Hematopoietic multipotent progenitor cell treated with erythropoietin and hydrocortisone succinate and interleukin-3 and kit ligand, for 15 days (in vitro differentiated cells): ENCODE results near the gene CLEC14A.

Source experiments
- DNase-seq: peaks from one replicate; pipeline ENCODE4 v3.0.0-alpha.2; 2015; ENCODE audit warnings: low spot score

Gene CLEC14A, protein sequence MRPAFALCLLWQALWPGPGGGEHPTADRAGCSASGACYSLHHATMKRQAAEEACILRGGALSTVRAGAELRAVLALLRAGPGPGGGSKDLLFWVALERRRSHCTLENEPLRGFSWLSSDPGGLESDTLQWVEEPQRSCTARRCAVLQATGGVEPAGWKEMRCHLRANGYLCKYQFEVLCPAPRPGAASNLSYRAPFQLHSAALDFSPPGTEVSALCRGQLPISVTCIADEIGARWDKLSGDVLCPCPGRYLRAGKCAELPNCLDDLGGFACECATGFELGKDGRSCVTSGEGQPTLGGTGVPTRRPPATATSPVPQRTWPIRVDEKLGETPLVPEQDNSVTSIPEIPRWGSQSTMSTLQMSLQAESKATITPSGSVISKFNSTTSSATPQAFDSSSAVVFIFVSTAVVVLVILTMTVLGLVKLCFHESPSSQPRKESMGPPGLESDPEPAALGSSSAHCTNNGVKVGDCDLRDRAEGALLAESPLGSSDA

DNA sequence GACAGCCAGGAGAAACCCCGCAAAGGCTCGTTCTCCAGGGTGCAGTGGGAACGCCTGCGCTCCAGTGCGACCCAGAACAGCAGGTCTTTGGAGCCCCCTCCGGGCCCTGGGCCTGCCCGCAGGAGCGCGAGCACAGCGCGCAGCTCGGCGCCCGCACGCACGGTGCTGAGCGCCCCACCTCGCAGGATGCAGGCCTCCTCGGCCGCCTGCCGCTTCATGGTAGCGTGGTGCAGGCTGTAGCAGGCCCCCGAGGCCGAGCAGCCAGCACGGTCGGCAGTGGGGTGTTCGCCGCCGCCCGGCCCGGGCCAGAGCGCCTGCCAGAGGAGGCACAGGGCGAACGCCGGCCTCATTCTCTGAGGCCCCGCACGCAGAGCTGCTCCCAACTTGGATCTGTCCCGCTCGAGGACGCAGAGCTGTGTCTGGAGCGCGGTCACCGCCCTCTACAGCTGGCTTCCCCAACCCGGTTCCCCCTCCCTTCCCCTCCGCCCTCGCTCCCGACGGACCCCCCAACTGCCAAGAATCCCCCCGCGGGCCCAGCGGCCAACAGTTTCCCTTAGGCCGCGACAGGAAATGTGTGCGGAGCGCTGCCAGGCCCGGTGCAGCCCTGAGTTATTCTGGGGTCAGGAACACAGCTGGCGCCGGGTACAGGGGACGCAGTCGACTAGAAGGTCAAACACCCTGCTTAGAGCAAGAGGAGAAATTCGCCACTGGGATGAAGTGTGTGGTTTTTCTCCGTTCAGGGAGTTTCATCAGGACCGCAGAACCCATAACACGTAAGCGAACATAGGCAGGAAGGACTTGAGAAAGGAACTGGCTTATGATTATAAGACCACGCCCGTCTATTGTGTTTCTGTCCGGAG, at the start of gene CLEC14A:
CLEC14A (minus strand) TSS at position 421 of the 860 bp plus-strand sequence; CDS start at position 350, 71 bp downstream.
- no peak for DNase-seq

DNA sequence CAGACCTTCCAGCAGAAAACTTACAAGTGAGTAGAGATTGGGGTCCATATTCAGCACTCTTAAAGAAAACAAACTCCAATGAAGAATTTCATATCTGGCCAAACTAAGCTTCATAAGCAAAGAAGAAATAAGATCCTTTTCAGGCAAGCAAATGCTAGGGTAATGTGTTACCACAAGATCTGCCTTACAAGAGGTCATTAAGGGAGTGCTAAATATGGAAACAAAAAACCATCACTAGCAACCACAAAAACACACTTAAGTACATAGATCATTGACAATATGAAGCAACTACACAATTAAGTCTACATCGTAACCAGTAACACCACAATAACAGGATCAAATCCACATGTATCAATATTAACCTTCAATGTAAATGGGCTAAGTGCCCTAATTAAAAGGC, 47.1 kb upstream of the CLEC14A start:
- DNase-seq: no peak

DNA sequence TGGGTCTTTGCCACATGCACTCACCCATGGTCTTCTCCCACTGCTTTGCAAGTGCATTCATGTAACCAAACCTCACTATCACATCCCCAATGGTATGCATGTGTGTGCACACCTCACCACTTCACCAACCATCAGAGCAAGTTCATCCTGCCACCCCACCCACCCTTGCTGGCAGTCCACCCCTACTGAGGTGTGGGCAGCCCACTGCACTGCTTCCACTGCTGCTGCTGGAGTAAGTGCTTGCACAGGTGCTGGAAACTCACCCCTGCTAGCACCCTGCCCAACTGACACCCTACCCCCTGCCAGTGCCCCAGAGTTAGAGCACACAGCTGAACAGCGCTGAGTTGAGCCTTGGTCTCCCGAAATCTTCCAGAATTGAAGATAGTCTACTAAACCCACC, 46.1 kb upstream of the CLEC14A start:
- DNase-seq: no peak

DNA sequence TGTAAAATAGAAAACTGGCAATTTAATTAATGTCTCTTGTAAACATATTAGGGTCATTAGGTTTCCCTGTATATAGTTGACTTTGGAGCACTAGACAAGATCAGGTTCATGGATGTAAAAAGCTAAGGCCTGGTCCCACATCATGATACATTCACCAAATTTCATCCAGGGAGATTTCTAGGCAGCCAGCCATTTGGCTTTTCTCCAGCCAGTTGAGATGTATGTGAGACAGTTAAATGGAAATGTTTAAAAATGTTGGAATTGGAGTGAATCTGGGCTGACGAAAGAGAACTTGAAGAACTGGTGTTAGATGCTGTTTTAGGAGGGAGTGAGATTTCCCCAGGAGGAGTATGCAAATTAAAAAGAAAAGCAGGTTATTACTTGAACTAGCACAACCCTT, 41.8 kb upstream of the CLEC14A start:
- DNase-seq: no peak

DNA sequence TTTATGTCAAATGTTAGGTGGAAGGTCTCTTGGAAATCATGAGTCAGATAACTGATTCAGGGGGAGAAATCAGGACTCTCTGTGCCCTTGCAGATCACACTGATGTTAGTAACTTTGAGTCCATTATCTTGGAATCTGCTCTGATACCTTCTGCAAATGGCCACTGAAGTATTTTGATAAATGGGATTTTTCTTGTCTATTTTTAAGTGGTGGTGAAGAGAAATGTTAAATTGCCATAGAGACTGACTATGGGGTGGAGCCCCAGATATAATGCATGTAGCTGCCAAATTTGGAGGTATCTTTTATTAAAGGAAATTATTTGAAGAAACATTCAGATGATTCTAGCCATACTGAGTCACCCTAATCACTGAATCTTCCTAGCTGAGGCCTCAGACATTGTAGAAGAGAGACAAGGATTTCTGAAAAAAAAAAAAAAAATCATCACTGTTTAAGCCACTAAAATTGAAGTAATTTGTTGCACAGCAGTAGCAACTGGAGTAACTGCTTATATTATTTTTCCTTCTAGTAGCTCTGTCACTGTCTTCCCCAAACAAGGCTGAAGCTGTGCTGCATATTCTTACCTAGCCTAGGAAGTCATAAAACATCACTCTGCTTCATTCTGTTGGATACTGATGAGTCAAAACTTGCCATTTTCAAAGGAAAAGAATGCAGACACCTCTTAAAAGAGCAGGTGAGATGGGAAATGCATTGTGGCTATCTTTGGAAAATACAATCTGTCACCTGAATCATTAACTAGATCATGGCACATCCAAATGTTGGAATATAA, 36.0 kb upstream of the CLEC14A start:
- no peak for DNase-seq

DNA sequence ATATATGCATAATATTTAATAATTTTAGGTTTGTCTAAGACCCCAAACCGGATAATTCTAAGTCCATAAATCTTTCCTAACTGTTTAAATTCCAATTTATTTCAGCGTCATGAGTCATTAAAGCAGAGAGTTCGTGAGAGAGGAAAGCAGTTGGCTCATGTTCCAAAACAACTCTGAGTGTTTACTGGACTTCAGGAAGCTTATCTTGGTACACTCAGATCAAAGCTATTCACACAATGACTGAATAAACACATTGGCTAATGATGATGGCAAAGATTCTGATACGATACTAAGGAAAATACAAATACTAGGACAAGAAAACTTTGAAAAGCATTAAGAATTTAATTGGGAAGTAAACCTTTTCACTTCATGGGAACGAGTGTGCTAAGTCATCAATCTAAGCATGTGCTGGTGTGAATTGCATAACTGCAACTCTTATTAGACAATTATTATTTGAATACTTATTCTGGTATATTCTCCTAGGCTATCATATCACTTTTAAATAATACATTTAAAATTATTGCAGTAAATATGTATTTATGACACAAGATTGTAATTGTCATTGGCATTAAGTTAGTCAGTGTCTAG, 34.8 kb upstream of the CLEC14A start:
- no peak for DNase-seq

DNA sequence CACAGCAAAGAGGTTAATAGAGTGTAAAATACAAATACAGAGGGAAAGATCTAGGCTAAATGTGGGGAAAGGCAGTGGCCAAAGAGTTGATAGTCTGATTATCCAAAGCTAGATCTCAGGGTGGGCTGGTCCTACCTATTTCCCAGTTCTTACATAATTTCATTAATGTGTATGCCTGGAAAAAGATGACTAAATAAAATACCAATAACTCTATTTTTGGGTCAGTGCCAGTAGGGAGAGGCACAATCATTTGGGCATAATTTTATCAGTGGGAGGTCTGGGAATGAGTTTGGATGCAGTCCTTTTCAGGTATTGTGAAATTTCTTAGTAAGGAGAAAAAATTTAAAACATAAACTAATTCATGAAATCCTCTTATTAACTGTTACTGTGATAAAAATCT, 30.6 kb upstream of the CLEC14A start:
- DNase-seq: no peak

DNA sequence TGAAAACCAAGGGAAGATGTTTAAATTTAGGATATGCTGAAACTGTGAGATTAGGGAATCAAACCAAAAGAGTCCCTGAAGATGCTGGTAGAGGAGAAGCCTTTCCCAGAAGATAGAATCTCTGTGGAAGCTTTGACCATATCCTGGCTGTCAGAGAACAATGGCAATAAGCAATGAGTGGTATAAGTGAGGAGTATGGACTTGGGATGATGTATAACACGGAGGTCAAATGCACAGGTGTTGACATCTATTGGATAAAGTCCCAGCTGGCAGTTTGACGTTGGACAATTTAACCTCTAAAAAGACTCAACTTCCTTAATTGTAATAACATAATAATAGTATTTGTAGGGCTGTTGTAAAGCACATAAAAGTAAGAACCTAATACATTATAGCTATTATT, 30.1 kb upstream of the CLEC14A start:
- no peak for DNase-seq

DNA sequence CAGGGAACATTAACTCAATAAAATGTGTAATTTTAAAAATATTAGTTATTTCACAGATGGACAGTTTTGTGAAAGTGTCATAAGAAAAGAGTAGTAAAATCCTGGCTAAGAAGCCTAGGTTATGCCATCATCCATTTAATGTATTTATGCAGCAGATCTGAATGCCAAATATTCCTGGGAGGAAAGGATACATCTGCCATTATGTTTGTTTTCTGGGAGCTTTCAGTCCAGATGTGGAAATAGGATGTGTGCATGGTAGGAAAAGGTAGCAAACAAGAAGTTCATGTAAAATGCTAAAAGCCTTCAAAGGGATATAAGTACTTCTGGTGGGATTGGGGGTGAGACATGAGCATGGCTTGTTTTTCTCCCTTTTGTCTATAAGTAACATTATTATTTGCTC, 27.0 kb upstream of the CLEC14A start:
- no peak for DNase-seq

DNA sequence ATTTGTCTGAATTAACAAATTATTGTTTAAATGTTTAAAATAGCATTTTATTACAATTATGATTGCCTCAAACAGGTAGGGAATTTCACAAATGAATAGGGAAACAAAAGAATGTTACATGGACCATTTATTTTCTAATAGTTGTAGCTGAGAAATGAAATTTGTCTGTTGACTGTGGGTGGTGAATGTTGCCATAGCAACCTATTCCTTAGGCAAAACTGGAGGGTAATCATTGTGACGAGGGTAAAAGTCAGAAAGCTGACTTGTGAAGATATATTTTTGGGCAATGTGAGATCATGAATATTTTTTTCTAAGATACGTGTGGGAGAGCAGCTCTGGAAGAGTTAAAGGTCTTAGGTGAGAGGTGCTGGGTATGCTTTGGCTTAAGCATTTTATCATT, 24.2 kb upstream of the CLEC14A start:
- DNase-seq: no peak

DNA sequence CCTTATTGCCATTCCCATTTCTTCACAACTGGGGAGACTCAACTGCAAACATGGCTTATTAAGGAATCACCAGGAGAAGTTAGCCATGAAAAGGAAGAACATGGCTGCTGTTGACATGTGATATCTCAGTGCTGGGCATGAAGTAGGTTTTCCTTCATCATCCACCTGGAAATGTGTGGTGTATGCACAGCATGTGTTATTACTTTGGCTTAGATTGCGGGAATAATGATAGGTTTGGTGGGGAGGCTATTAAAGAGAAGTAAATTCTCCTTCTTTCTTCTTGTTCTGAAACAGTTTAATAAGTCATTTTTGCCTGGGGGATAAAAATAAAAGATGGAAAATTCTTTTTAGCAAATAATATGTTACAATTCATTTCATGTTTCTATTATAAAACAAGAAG, 23.7 kb upstream of the CLEC14A start:
- DNase-seq: no peak

DNA sequence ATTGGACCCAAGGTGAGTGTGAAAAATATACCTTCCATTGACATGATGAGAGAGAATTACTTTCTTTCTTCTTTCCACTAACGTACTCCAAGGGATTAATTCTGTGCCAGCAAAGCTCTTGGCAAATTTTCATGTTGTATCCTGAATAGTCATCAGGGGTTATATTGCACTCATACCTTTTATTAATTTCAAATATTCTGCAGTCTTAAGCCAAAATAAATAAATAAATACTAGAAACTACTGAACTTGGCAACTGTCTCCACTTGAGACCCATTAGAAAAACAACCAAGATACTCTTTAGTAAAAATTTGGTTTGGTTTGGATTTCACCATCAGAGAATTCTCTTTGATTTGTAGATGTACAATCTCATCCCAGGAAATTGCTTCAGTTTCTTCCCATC, 22.1 kb upstream of the CLEC14A start:
- DNase-seq: no peak

DNA sequence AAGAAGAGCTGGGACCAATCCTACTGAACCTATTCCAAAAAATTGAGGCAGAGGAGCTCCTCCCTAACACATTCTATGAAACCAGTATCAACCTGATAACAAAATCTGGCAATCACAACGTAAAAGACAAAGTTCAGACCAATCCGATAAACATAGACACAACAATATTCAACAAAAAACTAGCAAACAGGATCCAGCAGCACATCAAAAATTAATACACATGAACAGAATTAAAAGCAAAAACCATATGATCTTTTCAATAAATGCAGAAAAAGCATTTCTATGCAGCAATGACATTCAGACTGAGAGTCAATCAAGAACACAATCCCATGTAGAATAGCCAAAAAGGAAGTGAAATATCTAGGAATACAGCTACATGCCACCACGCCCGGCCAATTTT, 7.0 kb upstream of the CLEC14A start:
- no peak for DNase-seq

DNA sequence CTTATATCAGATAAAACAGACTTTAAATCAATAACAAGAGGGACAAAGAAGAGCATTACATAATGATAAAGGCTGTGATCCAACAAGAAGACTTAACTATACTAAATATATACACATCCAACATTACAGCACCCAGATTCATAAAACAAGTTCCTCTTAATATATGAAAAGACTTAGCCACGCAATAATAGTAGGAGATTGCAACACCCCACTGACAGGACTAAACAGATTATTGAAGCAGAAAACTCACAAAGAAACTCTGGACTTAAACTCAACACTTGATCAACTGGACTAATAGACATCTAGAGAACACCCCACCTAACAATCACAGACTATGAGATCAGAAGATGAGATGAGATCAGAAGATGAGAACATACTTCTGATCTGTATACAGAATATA, 5.7 kb upstream of the CLEC14A start:
- DNase-seq: no peak

DNA sequence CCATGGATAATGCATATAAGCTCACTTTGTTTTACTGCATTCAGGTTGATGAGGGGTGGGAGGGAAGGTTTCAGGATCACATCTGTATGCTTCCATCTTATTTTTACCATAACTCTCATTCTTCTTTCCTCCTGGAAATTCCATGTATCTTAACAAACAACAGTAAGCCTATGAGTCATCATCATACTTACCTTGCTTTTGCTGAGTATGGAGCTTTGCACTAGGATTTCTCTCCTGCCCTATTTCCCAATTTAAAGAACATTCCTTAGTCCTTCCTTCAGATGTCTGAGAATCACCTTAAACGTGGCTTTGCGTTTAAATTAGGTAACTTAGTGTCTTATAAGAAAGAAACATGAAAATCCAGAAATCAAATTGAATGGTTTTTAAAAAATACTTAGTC, 1.6 kb upstream of the CLEC14A start:
- no peak for DNase-seq

DNA sequence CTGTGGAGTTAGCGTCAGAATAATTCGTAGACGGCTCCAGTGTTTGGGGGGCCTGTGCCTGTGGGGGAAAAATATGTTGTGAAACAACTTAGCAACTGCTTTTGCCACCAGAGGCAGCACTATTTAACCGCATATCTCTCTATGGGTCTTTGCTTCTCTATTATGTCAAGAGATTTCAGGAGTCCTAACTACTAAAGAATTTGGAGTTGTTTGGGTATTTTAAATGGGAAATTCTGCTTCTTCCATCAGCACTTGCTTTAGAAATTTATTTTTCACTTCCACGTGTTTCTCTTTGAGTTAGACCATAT, 594 bp upstream of the CLEC14A start:
- DNase-seq: no peak

DNA sequence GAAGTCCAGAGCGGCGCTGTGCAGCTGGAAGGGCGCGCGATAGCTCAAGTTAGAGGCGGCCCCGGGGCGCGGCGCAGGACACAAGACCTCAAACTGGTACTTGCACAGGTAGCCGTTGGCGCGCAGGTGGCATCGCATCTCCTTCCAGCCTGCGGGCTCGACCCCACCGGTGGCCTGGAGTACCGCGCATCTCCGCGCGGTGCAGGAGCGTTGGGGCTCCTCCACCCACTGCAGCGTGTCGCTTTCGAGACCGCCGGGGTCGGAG, 553 bp downstream of the CLEC14A start:
- no peak for DNase-seq

DNA sequence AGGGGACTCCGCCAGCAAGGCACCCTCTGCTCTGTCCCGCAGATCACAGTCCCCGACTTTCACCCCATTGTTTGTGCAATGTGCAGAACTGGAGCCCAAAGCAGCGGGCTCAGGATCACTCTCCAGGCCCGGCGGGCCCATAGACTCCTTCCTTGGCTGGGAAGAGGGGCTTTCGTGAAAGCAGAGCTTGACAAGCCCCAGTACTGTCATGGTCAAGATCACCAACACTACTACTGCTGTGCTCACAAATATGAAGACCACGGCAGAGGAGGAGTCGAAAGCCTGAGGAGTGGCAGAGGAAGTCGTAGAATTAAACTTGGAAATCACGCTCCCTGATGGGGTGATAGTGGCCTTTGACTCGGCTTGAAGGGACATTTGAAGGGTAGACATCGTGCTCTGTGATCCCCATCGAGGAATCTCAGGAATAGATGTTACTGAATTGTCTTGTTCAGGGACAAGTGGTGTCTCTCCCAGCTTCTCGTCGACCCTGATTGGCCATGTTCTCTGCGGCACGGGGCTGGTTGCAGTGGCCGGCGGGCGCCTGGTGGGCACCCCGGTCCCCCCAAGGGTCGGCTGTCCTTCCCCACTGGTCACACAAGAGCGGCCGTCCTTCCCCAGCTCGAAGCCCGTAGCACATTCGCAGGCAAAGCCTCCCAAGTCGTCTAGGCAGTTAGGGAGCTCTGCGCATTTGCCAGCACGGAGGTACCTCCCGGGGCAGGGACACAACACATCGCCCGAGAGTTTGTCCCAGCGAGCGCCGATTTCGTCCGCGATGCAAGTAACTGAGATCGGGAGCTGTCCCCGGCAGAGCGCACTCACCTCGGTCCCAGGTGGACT, 1.1 kb downstream of the CLEC14A start:
- no peak for DNase-seq

DNA sequence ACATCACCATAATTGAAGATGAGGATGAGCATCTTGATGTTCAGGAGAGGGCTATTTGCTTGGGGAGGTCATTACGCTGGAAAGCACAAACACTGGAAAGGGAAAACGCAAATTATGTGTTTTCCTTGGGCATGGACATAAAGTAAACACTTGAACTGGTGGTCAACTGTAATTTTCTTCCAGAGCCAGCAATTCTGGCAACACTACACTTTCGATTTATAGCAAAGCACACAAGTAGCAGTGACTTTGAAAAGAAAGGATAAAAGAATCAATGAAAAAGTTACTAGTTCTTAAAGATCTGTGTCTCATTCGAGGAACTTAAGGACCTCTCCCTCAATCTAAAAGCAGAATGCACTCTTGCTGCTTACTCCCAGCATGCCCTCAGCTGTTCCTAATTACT, 2.2 kb downstream of the CLEC14A start:
- no peak for DNase-seq

DNA sequence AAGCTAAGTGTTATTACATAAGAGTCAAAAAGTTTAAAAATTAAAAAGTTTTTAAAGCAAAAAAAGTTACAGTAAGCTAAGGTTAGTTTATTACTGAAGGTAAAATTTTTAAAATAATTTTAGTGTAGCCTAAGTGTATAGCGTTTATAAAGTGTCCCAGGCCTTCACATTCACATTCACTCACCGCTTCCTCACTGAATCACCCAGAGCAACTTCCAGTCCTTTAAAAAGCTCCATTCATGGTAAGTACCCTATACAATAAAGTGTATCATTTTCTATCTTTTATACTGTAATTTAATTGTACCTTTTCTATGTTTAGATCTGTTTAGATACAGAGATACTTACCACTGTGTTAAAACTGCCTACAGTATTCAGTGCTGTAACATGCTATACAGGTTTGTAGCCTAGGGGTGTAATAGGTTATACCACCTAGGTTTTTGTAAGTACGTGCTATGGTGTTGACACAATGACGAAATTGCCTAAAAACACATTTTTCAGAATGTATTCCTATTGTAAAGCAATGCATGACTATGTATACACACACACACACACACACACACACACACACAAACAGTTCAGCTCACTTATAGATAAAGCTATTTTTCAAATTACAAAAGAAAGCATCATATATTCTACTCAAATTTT, 3.7 kb downstream of the CLEC14A start:
- DNase-seq: no peak

DNA sequence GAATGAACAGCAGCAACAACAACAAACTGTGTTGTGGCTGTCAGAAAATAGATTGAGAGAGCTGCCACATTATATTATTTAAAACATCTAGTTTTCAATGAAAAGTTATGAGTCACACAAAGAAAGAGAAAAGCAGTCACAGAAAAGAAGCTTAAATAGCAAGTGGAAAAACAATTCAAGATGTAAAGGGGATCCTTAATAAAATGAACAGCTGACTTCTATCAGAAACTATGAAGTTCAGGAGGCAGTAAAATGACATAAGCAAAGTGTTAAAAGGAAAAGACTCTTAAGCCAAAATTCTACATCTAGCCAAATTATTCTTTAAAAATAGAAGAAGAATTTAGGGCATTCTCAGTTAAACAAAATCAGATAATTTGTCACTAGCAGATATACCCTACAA, 5.6 kb downstream of the CLEC14A start:
- DNase-seq: no peak
